AG10803 (cell line): ENCODE results near the gene AGBL1.

Source experiments
- DNase-seq: peaks from one replicate; pipeline ENCODE4 v3.0.0; 2010; ENCODE audit warnings: low read depth
- H3K4me3 ChIP-seq: 2 replicates; pipeline ENCODE4 v1.5.1; 2011; ENCODE audit warnings: mild to moderate bottlenecking, low read length, control low read depth
- TF ChIP-seq, protein P1 (sequence below): conservative IDR thresholded peaks from 2 replicates; pipeline ENCODE4 v1.5.1; 2011; ENCODE audit warnings: mild to moderate bottlenecking, low read length, control low read depth, inconsistent platforms

The AGBL1 gene

GRCh38 chr15:86634146-86634545, 554.5 kb downstream of the AGBL1 start:
- TF ChIP-seq, protein P1, sequence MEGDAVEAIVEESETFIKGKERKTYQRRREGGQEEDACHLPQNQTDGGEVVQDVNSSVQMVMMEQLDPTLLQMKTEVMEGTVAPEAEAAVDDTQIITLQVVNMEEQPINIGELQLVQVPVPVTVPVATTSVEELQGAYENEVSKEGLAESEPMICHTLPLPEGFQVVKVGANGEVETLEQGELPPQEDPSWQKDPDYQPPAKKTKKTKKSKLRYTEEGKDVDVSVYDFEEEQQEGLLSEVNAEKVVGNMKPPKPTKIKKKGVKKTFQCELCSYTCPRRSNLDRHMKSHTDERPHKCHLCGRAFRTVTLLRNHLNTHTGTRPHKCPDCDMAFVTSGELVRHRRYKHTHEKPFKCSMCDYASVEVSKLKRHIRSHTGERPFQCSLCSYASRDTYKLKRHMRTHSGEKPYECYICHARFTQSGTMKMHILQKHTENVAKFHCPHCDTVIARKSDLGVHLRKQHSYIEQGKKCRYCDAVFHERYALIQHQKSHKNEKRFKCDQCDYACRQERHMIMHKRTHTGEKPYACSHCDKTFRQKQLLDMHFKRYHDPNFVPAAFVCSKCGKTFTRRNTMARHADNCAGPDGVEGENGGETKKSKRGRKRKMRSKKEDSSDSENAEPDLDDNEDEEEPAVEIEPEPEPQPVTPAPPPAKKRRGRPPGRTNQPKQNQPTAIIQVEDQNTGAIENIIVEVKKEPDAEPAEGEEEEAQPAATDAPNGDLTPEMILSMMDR: no peak
- no peak for DNase-seq
- H3K4me3 ChIP-seq: no peak overlapping the region

GRCh38 chr15:86634992-86635638, 555.4 kb downstream of the AGBL1 start:
- no peak for DNase-seq
- no peak overlapping the region for H3K4me3 ChIP-seq
- TF ChIP-seq, protein P1: no peak

GRCh38 chr15:86644339-86644738, 564.7 kb downstream of the AGBL1 start:
- H3K4me3 ChIP-seq: no peak overlapping the region
- no peak for DNase-seq
- TF ChIP-seq, protein P1: no peak

DNA sequence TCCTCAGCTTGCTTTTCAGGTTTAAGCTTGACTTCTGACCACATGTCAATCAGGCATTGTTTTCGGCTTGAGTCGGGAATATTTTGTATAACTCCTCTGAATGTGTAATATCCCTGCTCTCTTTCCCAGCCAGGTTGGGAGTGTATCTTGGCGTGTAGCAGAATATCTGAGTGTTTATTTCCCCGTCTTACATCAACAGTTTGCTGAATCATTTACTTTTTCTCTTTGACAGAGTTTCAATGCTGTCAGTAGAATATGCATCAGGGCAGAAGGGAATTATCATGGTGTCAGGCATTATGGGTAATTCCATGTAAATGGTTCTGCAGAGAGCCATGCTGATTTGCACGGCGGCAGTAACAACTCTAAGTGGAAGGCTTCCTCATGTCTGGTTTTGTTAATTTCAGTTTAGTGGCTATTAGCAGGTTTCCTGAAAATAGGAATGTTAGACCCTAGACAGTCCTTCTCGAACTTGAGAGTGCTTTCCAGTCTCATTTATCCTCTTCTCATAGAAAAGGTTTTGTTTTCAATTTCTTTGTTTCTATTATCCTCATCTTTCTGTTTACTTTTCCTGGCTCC, 566.3 kb downstream of the AGBL1 start:
- TF ChIP-seq, protein P1: no peak
- no peak for DNase-seq
- no peak overlapping the region for H3K4me3 ChIP-seq

DNA sequence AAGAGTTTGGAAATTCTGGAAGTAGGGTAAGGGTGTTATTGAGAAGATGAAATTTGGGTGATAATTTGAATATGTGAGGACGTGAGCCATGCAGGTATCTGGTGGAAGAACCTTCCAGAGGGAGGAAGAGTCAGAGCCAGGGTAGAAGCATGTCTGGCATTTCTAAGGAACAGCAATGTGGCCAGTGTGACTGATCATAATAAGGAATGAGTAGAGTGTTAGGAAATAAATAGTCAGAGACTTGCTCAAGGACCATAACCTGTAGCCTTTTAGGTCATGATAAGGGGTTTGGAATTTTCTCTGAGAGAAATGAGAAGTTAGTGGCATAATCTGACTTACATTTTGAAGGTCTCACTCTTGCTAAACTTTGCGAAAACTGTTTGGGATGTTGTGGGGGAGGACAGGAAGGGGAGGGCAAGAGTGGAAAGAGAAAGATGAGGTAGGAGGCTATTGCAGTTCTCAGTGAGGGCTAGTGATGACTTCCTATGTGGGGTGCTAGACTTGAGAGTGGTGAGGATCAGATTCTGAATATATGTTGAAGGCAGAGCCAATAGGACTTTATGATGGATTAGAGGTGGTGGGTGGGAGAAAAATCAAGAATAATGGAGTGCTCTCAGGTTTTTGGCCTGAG, 568.3 kb downstream of the AGBL1 start:
- DNase-seq: no peak
- TF ChIP-seq, protein P1: no peak
- H3K4me3 ChIP-seq: no peak overlapping the region

- TF ChIP-seq, protein P1: no peak
- H3K4me3 ChIP-seq: no peak overlapping the region
- no peak for DNase-seq
Measured at GRCh38 chr15:86649277-86649676, 569.6 kb downstream of the AGBL1 start.

GRCh38 chr15:86650094-86650493, 570.4 kb downstream of the AGBL1 start:
- TF ChIP-seq, protein P1: no peak
- H3K4me3 ChIP-seq: no peak overlapping the region
- DNase-seq: no peak
